Coronary artery (tissue), 2 donors: Measurements from ENCODE around the gene ERP27.

ENCODE experiments used
- DNase-seq: peaks from one replicate; pipeline ENCODE4 v3.0.0-alpha.2; 2017; ENCODE audit warnings: low spot score
- H3K27ac ChIP-seq, 2 donors: fragments of 200-600 bp; sonication (generic); one replicate each; pipeline ENCODE4 v1.5.1; 2016 to 2019
- H3K4me3 ChIP-seq: fragments of 200-600 bp; sonication (generic); 2 replicates; pipeline ENCODE4 v1.5.1; 2016; ENCODE audit warnings: mild to moderate bottlenecking, moderate library complexity
- TF ChIP-seq, protein P1 (sequence below): fragments of 200-600 bp; sonication (generic); IDR thresholded peaks from one replicate; pipeline ENCODE4 v1.5.1; 2019; ENCODE audit warnings: antibody characterized with exemption

The ERP27 gene

GRCh38 chr12:14956905-14957304, 18.6 kb upstream of the ERP27 start:
- Histone ChIP-seq H3K27ac (peak overlapping the region; percentile 25 to 64), H3K4me3 (no peak overlapping the region)
- TF ChIP-seq, protein P1, sequence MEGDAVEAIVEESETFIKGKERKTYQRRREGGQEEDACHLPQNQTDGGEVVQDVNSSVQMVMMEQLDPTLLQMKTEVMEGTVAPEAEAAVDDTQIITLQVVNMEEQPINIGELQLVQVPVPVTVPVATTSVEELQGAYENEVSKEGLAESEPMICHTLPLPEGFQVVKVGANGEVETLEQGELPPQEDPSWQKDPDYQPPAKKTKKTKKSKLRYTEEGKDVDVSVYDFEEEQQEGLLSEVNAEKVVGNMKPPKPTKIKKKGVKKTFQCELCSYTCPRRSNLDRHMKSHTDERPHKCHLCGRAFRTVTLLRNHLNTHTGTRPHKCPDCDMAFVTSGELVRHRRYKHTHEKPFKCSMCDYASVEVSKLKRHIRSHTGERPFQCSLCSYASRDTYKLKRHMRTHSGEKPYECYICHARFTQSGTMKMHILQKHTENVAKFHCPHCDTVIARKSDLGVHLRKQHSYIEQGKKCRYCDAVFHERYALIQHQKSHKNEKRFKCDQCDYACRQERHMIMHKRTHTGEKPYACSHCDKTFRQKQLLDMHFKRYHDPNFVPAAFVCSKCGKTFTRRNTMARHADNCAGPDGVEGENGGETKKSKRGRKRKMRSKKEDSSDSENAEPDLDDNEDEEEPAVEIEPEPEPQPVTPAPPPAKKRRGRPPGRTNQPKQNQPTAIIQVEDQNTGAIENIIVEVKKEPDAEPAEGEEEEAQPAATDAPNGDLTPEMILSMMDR, result no peak
- no peak for DNase-seq

GRCh38 chr12:14956024-14956891, 17.9 kb upstream of the ERP27 start:
- Histone ChIP-seq H3K4me3 (no peak overlapping the region), H3K27ac (peak overlapping the region; percentile 25 to 64)
- no peak for DNase-seq
- TF ChIP-seq, protein P1, result no peak

DNA sequence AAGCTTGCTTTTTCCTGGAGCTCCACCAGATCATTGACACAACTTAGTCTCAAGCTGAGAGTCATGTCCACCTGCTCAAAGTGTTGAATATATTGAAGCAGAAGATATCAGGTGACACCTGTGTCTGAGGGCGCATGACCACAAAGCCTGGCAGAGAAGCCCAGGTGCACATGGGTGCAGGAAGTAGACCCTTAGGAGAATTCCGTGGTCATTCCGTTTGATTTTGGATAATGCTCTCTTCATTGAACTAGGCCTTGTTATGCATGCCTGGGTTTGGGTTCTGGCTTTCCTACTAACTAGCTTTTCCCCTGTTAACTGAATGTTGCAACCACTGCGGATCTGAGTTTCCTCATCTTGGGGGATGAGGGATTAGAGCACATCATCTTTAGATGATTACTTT, 15.9 kb upstream of the ERP27 start:
- no peak overlapping the region for H3K4me3 ChIP-seq
- H3K27ac ChIP-seq, result peak overlapping the region in 1 of 2 donors; percentile 57
- TF ChIP-seq, protein P1, result no peak
- no peak for DNase-seq

DNA sequence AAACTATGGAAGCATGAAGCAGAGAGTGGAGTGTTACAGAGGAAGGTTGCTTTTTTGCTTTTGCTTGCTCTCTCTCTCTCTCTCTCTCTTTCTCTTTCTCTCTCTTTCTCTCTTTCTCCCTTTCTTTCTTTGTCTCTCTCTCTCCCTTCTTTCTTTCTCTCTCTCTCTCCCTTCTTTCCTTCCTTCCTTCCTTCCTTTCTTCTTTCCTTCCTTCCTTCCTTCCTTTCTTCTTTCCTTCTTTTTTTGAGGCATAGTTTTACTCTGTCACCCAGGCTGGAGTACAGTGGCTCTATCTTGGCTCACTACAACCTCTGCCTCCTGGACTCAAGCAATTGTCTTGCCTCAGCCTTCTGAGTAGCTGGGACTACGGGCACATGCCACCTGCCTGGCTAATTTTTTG, 15.4 kb upstream of the ERP27 start:
- H3K4me3 ChIP-seq, result no peak overlapping the region
- TF ChIP-seq, protein P1, result no peak
- H3K27ac ChIP-seq, result peak overlapping the region; percentile 19 to 57
- no peak for DNase-seq

DNA sequence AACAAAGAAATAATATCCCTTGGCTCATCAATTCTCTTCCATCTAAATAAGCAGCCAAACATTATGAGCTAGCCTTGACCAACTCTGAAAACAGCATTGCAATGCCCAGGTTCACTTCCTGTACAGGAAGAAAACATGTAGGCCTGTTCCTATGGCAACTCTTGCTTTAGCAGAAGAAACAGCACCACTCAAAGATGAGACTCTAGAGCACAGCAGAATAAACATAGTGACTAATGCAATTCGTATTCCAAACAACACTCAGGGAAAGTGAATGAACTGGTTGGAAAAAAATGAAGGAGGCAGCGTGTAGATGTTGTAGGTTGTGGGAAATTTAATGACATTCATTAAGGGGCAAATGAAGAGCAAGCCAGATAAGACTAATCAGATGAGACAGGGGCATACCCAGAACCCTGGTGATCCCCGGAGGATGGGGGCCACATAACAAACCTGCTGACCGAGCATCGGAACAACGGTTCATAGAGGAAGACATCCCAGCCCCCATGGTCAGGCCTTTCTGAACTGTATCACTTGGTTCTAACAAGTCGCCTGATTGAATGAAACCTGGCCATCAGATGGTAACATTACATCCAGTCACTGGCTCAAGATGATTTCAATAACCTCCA, 14.1 kb upstream of the ERP27 start:
- Histone ChIP-seq H3K4me3 (no peak overlapping the region), H3K27ac (peak overlapping the region; percentile 59 to 82)
- no peak for DNase-seq
- TF ChIP-seq, protein P1, result no peak

DNA sequence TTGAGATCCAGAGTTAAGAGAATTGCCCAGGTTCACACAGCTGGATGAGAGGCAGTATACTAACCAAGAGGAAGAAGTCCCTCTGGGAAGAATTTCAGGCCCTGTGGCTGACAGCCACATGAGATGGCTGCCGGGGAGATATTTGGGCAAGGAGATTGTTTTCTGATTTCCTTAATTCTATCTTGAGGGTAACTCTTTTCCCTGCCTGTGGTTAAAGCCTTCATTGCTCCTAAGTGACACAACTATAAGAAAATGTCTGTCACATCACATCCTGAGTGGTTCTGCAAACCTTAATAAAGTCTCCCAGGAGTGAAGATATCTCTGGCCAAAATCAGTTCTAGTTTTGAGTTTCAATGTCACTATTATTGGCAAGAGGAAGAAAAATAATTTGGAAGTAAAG, 13.5 kb upstream of the ERP27 start:
- Histone ChIP-seq H3K27ac (peak overlapping the region; percentile 59 to 86), H3K4me3 (no peak overlapping the region)
- DNase-seq, result no peak
- TF ChIP-seq, protein P1, result no peak
